ENCODE measurements around the gene RNF215. TPM values are rescaled to one million over a fixed set of nuclear protein-coding genes. Genes with fewer than 3 reads are reported as not detected.
A peak's percentile ranks its signal among the peaks of the same experiment; 100 is the strongest.

The RNF215 gene
- total RNA-seq, 1 donor from 2014 or later = 24.5 TPM

- no peak overlapping the region for H2AFZ ChIP-seq (ENCODE audit: low read depth, low read length)
- peaks cover 10% of the 10 kb centered on the region for H3K79me2 ChIP-seq (ENCODE audit: insufficient read depth, low read length)
- no peak overlapping the region for H3K4me3 Mint-ChIP-seq (ENCODE audit: unreplicated experiment)
- H3K4me1 ChIP-seq (ENCODE audit: insufficient read depth, low read length) = peaks cover 4% of the 10 kb centered on the region
- H3K4me3 ChIP-seq (ENCODE audit: insufficient read depth, low read depth, low read length) = no peak overlapping the region
- H3K4me1 Mint-ChIP-seq (ENCODE audit: low read depth, unreplicated experiment) = peaks cover 7% of the 10 kb centered on the region
- H3K36me3 ChIP-seq (ENCODE audit: insufficient read depth, low read length) = peaks cover 63% of the 10 kb centered on the region
- H3K9me3 Mint-ChIP-seq (ENCODE audit: unreplicated experiment) = no peaks in the 10 kb centered on the region
- H3K36me3 Mint-ChIP-seq (ENCODE audit: low read depth, unreplicated experiment) = peaks cover 28% of the 10 kb centered on the region
- no peak overlapping the region for H3K9ac ChIP-seq (ENCODE audit: low read length)
- no peak overlapping the region for H3K4me2 ChIP-seq (ENCODE audit: low read length)
- no peaks in the 10 kb centered on the region for H4K20me1 ChIP-seq (ENCODE audit: insufficient read depth, low read length)
- no peak overlapping the region for H3K27ac ChIP-seq (ENCODE audit: low read depth, low read length)
- H3K27ac Mint-ChIP-seq (ENCODE audit: unreplicated experiment) = no peak overlapping the region
- no peaks in the 10 kb centered on the region for H3K27me3 Mint-ChIP-seq (ENCODE audit: low read depth, unreplicated experiment)
- no peak for TF ChIP-seq EZH2 (IDR thresholded peaks at IDR 0.05; ENCODE audit: insufficient read depth, low read length)
- no peak for TF ChIP-seq CTCF (IDR thresholded peaks at IDR 0.05; ENCODE audit: insufficient read depth, low read depth, low read length)
- FAIRE-seq (no peak), DNase-seq (ENCODE audit: low read depth) (no peak)
- no peaks in the 10 kb centered on the region for H3K27me3 ChIP-seq (ENCODE audit: insufficient read depth, low read length)
- H3K9me3 ChIP-seq (ENCODE audit: insufficient read depth, low read depth, low read length) = no peaks in the 10 kb centered on the region
Observed at GRCh38 chr22:30413745-30414524, 26.7 kb upstream of the RNF215 start.

- no peak overlapping the region for H3K27ac ChIP-seq (ENCODE audit: low read depth, low read length)
- H3K27me3 ChIP-seq (ENCODE audit: insufficient read depth, low read length) = no peaks in the 10 kb centered on the region
- peaks cover 10% of the 10 kb centered on the region for H3K79me2 ChIP-seq (ENCODE audit: insufficient read depth, low read length)
- H3K9me3 ChIP-seq (ENCODE audit: insufficient read depth, low read depth, low read length) = no peaks in the 10 kb centered on the region
- no peak for FAIRE-seq
- no peaks in the 10 kb centered on the region for H3K27me3 Mint-ChIP-seq (ENCODE audit: low read depth, unreplicated experiment)
- no peak overlapping the region for H3K4me3 Mint-ChIP-seq (ENCODE audit: unreplicated experiment)
- H3K36me3 Mint-ChIP-seq (ENCODE audit: low read depth, unreplicated experiment) = peaks cover 25% of the 10 kb centered on the region
- H3K9ac ChIP-seq (ENCODE audit: low read length) = no peak overlapping the region
- H3K4me1 ChIP-seq (ENCODE audit: insufficient read depth, low read length) = peaks cover 13% of the 10 kb centered on the region
- no peaks in the 10 kb centered on the region for H4K20me1 ChIP-seq (ENCODE audit: insufficient read depth, low read length)
- H3K9me3 Mint-ChIP-seq (ENCODE audit: unreplicated experiment) = no peaks in the 10 kb centered on the region
- H3K27ac Mint-ChIP-seq (ENCODE audit: unreplicated experiment) = no peak overlapping the region
- no peak overlapping the region for H3K4me3 ChIP-seq (ENCODE audit: insufficient read depth, low read depth, low read length)
- no peak for DNase-seq (ENCODE audit: low read depth)
- no peak overlapping the region for H2AFZ ChIP-seq (ENCODE audit: low read depth, low read length)
- no peak overlapping the region for H3K4me2 ChIP-seq (ENCODE audit: low read length)
- TF ChIP-seq EZH2 (IDR thresholded peaks at IDR 0.05; ENCODE audit: insufficient read depth, low read length) (no peak), CTCF (IDR thresholded peaks at IDR 0.05; ENCODE audit: insufficient read depth, low read depth, low read length) (no peak)
- peaks cover 14% of the 10 kb centered on the region for H3K4me1 Mint-ChIP-seq (ENCODE audit: low read depth, unreplicated experiment)
- H3K36me3 ChIP-seq (ENCODE audit: insufficient read depth, low read length) = peaks cover 65% of the 10 kb centered on the region
Observed at GRCh38 chr22:30413001-30413400, 25.8 kb upstream of the RNF215 start.

- FAIRE-seq = no peak
Observed at GRCh38 chr22:30411780-30412179, 24.6 kb upstream of the RNF215 start.

More at GRCh38 chr22:30411780-30412179, 24.6 kb upstream of the RNF215 start:
- Mint-ChIP-seq H3K9me3 (ENCODE audit: unreplicated experiment) (no peaks in the 10 kb centered on the region), H3K4me1 (ENCODE audit: low read depth, unreplicated experiment) (peaks cover 14% of the 10 kb centered on the region), H3K4me3 (ENCODE audit: unreplicated experiment) (peak overlapping the region; percentile 22), H3K27ac (ENCODE audit: unreplicated experiment) (no peak overlapping the region), H3K36me3 (ENCODE audit: low read depth, unreplicated experiment) (peaks cover 26% of the 10 kb centered on the region), H3K27me3 (ENCODE audit: low read depth, unreplicated experiment) (no peaks in the 10 kb centered on the region)
- Histone ChIP-seq H3K4me1 (ENCODE audit: insufficient read depth, low read length) (peaks cover 13% of the 10 kb centered on the region), H3K4me3 (ENCODE audit: insufficient read depth, low read depth, low read length) (no peak overlapping the region), H3K79me2 (ENCODE audit: insufficient read depth, low read length) (peaks cover 15% of the 10 kb centered on the region), H4K20me1 (ENCODE audit: insufficient read depth, low read length) (no peaks in the 10 kb centered on the region), H3K9ac (ENCODE audit: low read length) (no peak overlapping the region), H3K27ac (ENCODE audit: low read depth, low read length) (no peak overlapping the region), H2AFZ (ENCODE audit: low read depth, low read length) (no peak overlapping the region), H3K4me2 (ENCODE audit: low read length) (no peak overlapping the region), H3K27me3 (ENCODE audit: insufficient read depth, low read length) (no peaks in the 10 kb centered on the region), H3K9me3 (ENCODE audit: insufficient read depth, low read depth, low read length) (no peaks in the 10 kb centered on the region), H3K36me3 (ENCODE audit: insufficient read depth, low read length) (peaks cover 67% of the 10 kb centered on the region)
- no peak for DNase-seq (ENCODE audit: low read depth)
- TF ChIP-seq CTCF (IDR thresholded peaks at IDR 0.05; ENCODE audit: insufficient read depth, low read depth, low read length) = no peak
- TF ChIP-seq EZH2 (IDR thresholded peaks at IDR 0.05; ENCODE audit: insufficient read depth, low read length) = no peak
